Loucy (cell line): ENCODE measurements around the gene SIGLEC15.

Experiments used
- H2AFZ ChIP-seq: fragments of 200-600 bp; sonication (generic); 2 replicates; pipeline ENCODE4 v1.6.0; 2016; ENCODE audit warnings: antibody characterized with exemption, mild to moderate bottlenecking, low read length, moderate library complexity
- H3F3A ChIP-seq: fragments of 200-600 bp; 2 replicates; pipeline ENCODE4 v1.6.0; 2016; ENCODE audit warnings: antibody characterized with exemption, low read depth, mild to moderate bottlenecking
- H3K27me3 ChIP-seq: fragments of 200-600 bp; sonication (generic); 2 replicates; pipeline ENCODE4 v1.6.1; 2014; ENCODE audit warnings: low read length, mild to moderate bottlenecking; ENCODE audit not compliant: insufficient read depth, poor library complexity, severe bottlenecking
- H3K36me3 ChIP-seq: fragments of 200-600 bp; sonication (generic); 2 replicates; pipeline ENCODE4 v1.6.1; 2016; ENCODE audit warnings: low read length; ENCODE audit not compliant: insufficient read depth
- H3K4me1 ChIP-seq: fragments of 200-600 bp; sonication (generic); 2 replicates; pipeline ENCODE4 v1.5.1; 2014; ENCODE audit warnings: low read length, mild to moderate bottlenecking; ENCODE audit not compliant: insufficient read depth, poor library complexity, severe bottlenecking
- H3K4me2 ChIP-seq: fragments of 200-600 bp; sonication (generic); 2 replicates; pipeline ENCODE4 v1.6.0; 2014; ENCODE audit warnings: antibody characterized with exemption, low read length, low read depth, mild to moderate bottlenecking; ENCODE audit not compliant: poor library complexity, severe bottlenecking
- H3K4me3 ChIP-seq: fragments of 200-600 bp; sonication (generic); 2 replicates; pipeline ENCODE4 v1.5.1; 2014; ENCODE audit warnings: low read length, mild to moderate bottlenecking, mixed read lengths; ENCODE audit not compliant: poor library complexity, severe bottlenecking
- H3K79me2 ChIP-seq: fragments of 200-600 bp; sonication (generic); 2 replicates; pipeline ENCODE4 v1.6.1; 2014; ENCODE audit warnings: low read length; ENCODE audit not compliant: insufficient read depth
- H3K9ac ChIP-seq: fragments of 200-600 bp; sonication (generic); 2 replicates; pipeline ENCODE4 v1.6.0; 2014; ENCODE audit warnings: mild to moderate bottlenecking, low read depth, low read length, moderate library complexity; ENCODE audit not compliant: poor library complexity, severe bottlenecking
- H3K9me2 ChIP-seq: fragments of 200-600 bp; sonication (generic); replicated peaks from 2 replicates; pipeline ENCODE4 v1.6.1; 2016; ENCODE audit warnings: low read depth, low read length, mixed read lengths
- H3K9me3 ChIP-seq: fragments of 200-600 bp; sonication (generic); 2 replicates; pipeline ENCODE4 v1.6.1; 2014; ENCODE audit warnings: mild to moderate bottlenecking, antibody characterized with exemption, low read length, low read depth; ENCODE audit not compliant: insufficient read depth
- H4K20me1 ChIP-seq: fragments of 200-600 bp; sonication (generic); 2 replicates; pipeline ENCODE4 v1.6.0; 2014; ENCODE audit warnings: antibody characterized with exemption, low read length, mild to moderate bottlenecking; ENCODE audit not compliant: insufficient read depth, poor library complexity, severe bottlenecking
- EZH2phosphoT487 ChIP-seq: fragments of 200-600 bp; IDR thresholded peaks from 2 replicates; pipeline ENCODE4 v1.6.1; 2018; ENCODE audit warnings: antibody characterized with exemption, mild to moderate bottlenecking, moderate library complexity, borderline replicate concordance
- TF ChIP-seq, protein P1 (sequence below): fragments of 200-600 bp; sonication (generic); conservative IDR thresholded peaks from 2 replicates; pipeline ENCODE4 v1.5.1; 2014; ENCODE audit warnings: mild to moderate bottlenecking, antibody characterized with exemption, low read length

The SIGLEC15 gene

DNA sequence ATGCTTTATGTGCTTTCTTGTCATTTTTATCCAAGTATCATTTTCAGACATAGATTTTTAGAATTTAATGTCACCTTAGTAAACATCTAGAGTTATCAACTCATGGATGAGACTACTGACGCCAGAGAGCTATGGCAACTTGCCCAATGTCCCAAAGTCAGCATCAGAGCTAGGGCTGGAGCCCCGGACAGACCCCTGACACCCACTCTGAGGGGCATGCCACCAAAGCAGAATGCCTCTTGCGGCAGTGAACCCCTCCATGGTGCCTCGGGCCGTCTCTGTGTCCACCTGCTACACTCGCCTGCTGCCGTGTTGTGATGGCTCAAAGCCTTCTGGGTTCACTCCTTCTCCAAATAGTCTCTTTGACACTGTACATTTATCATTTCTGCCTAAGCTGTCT, 5.4 kb downstream of the SIGLEC15 start:
- Histone ChIP-seq H3K9me3 (no peaks in the 10 kb centered on the region), H2AFZ (no peak overlapping the region), H3K4me3 (no peak overlapping the region), H3K9ac (no peak overlapping the region), H3K36me3 (no peaks in the 10 kb centered on the region), H3K9me2 (no peaks in the 10 kb centered on the region), H4K20me1 (no peaks in the 10 kb centered on the region), H3K4me1 (peaks cover 59% of the 10 kb centered on the region), H3F3A (peaks cover 9% of the 10 kb centered on the region; the same call in 1 of the 2 replicates), H3K79me2 (no peaks in the 10 kb centered on the region), H3K27me3 (no peaks in the 10 kb centered on the region), H3K4me2 (no peak overlapping the region)
- TF ChIP-seq EZH2phosphoT487 = no peak
- TF ChIP-seq, protein P1, sequence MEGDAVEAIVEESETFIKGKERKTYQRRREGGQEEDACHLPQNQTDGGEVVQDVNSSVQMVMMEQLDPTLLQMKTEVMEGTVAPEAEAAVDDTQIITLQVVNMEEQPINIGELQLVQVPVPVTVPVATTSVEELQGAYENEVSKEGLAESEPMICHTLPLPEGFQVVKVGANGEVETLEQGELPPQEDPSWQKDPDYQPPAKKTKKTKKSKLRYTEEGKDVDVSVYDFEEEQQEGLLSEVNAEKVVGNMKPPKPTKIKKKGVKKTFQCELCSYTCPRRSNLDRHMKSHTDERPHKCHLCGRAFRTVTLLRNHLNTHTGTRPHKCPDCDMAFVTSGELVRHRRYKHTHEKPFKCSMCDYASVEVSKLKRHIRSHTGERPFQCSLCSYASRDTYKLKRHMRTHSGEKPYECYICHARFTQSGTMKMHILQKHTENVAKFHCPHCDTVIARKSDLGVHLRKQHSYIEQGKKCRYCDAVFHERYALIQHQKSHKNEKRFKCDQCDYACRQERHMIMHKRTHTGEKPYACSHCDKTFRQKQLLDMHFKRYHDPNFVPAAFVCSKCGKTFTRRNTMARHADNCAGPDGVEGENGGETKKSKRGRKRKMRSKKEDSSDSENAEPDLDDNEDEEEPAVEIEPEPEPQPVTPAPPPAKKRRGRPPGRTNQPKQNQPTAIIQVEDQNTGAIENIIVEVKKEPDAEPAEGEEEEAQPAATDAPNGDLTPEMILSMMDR = no peak

DNA sequence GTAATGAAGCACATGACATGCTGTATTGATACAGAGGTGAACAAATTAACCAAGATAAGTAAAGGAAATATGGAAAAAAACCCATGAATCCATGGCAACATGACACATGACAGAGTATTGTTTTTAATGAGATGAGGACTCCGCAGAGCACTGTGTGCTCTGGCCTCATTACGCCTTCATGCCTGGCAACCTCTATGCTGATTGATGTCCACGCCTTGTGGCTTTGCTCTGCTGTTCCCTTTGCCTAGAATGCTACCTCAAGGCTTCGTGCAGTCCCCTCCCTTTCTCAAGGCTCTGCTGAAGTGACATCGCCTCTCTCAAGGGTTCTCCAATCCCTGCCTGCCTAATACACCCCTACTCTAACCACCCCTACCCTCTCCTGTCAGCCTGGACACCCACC, 8.4 kb downstream of the SIGLEC15 start:
- Histone ChIP-seq H3K36me3 (no peaks in the 10 kb centered on the region), H3K9me2 (no peaks in the 10 kb centered on the region), H3F3A (no peaks in the 10 kb centered on the region), H4K20me1 (no peaks in the 10 kb centered on the region), H3K4me1 (peaks cover 39% of the 10 kb centered on the region), H2AFZ (no peak overlapping the region), H3K9ac (peak overlapping the region; percentile 28), H3K4me2 (peak overlapping the region; percentile 12), H3K4me3 (no peak overlapping the region), H3K79me2 (no peaks in the 10 kb centered on the region), H3K9me3 (no peaks in the 10 kb centered on the region), H3K27me3 (no peaks in the 10 kb centered on the region)
- no peak for TF ChIP-seq EZH2phosphoT487
- TF ChIP-seq, protein P1 = no peak

DNA sequence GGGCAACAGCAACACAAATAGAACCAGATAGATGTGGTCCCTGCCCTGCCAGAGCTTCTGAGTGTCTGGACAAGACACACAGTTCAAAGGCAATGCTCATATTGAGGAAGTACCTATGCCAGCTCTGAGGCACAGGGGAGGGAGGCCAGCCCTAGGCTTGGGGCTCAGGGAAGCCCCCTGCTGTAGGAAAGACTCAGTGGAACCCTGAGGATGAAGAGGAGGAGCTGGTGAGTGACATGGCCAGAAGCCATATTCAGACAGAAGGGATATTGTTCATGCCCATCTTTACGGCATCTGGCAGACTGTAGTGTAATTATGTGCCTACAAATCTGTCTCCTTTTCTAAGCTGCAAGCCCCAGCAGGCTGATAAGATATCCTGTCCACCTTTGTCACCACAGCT, 8.8 kb downstream of the SIGLEC15 start:
- H3F3A ChIP-seq = no peaks in the 10 kb centered on the region
- H3K9me2 ChIP-seq = no peaks in the 10 kb centered on the region
- peak overlapping the region; percentile 41 for H3K4me2 ChIP-seq
- no peaks in the 10 kb centered on the region for H4K20me1 ChIP-seq
- no peak overlapping the region for H3K4me3 ChIP-seq
- no peaks in the 10 kb centered on the region for H3K9me3 ChIP-seq
- no peaks in the 10 kb centered on the region for H3K36me3 ChIP-seq
- no peak for TF ChIP-seq EZH2phosphoT487
- TF ChIP-seq, protein P1 = 0 out of 2 replicates have a peak, but pooled peaks have one; percentile 13
- no peaks in the 10 kb centered on the region for H3K79me2 ChIP-seq
- H2AFZ ChIP-seq = no peak overlapping the region
- H3K9ac ChIP-seq = peak overlapping the region; percentile 28
- H3K4me1 ChIP-seq = peaks cover 34% of the 10 kb centered on the region
- no peaks in the 10 kb centered on the region for H3K27me3 ChIP-seq
